CD4-positive, alpha-beta T cell treated with Interleukin-1 beta for 1 hour (primary cell): ENCODE data around the gene TENT4A.

Source experiments
- DNase-seq, 2 donors: peaks; one replicate each; pipeline ENCODE4 v3.0.0-alpha.2; 2020 to 2022

TENT4A gene

GRCh38 chr5:6700685-6701355, 12.4 kb upstream of the TENT4A start:
- no peak for DNase-seq

- no peak for DNase-seq
Measured at GRCh38 chr5:6701491-6701890, 11.7 kb upstream of the TENT4A start.

DNA sequence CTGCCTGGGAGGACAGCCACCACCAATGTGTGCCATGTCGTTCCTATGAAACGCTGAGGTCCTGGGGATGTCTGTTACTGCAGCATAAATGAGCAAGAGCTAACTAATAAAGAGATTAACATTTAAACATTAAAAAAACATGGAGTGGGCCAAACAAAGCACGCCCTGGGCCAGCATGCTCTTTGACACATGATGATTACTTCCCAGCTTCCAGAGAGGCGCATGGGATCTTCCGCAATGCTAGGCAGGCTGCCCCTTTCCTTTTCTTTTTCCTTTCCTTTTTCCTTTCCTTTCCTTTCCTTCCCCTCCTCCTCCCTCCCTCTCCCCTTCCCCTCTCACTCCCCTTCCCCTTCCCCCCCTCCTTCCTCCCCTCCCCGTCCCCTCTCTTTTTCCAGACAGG, 10.6 kb upstream of the TENT4A start:
- no peak for DNase-seq

GRCh38 chr5:6703806-6704205, 9.4 kb upstream of the TENT4A start:
- no peak for DNase-seq

GRCh38 chr5:6704361-6704851, 8.8 kb upstream of the TENT4A start:
- no peak for DNase-seq

GRCh38 chr5:6705088-6705487, 8.1 kb upstream of the TENT4A start:
- DNase-seq: no peak

DNA sequence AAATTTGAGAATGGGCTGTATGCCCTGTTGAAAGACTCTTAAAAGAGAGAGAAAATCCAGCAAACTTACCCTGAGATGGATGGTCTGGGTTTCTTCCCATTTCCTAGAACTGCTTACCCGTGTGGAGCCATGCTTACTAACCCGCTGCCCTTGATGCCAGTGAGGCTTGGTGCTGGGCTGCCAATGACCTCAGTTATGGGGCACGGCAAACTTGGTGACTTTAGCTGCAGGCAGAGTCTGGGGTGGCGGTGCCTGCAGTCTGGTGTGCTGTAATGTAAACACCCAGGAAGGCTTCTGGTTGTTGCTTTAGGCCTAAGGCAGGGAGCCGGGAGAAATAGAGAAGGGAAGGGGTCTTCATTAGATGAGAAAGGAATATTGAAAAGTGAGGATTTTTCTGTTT, 7.3 kb upstream of the TENT4A start:
- DNase-seq: no peak

- no peak for DNase-seq
Measured at GRCh38 chr5:6707852-6708251, 5.4 kb upstream of the TENT4A start.

DNA sequence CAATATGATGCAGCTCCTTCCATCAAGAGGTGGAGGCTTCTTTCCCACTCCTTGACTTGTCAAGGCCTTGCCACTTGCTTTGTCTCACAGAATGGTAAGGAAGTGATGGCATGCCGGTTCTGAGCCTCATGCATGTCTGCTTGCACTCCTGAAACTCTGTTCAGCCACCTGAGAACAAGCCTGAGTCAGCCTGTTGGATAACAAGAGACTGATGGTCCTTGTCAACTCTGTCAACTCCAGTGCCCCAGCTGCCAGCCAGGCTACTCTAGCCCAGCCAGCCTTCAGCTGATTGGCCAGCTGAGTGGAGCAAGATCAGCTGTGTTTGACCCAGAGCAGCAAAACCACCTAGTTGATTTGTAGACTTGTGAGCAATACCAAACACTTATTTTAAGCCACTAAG, 4.4 kb upstream of the TENT4A start:
- DNase-seq: no peak

- DNase-seq: no peak
Measured at GRCh38 chr5:6710070-6710469, 3.2 kb upstream of the TENT4A start.

GRCh38 chr5:6710551-6711318, 2.5 kb upstream of the TENT4A start:
- no peak for DNase-seq

- no peak for DNase-seq
Measured at GRCh38 chr5:6711409-6712141, 1.7 kb upstream of the TENT4A start.

GRCh38 chr5:6712142-6712576, 1.1 kb upstream of the TENT4A start:
- peak; percentile 46 to 47 for DNase-seq

- DNase-seq: peak; percentile 97 to 98
Measured at GRCh38 chr5:6712577-6713273, 507 bp upstream of the TENT4A start.

DNA sequence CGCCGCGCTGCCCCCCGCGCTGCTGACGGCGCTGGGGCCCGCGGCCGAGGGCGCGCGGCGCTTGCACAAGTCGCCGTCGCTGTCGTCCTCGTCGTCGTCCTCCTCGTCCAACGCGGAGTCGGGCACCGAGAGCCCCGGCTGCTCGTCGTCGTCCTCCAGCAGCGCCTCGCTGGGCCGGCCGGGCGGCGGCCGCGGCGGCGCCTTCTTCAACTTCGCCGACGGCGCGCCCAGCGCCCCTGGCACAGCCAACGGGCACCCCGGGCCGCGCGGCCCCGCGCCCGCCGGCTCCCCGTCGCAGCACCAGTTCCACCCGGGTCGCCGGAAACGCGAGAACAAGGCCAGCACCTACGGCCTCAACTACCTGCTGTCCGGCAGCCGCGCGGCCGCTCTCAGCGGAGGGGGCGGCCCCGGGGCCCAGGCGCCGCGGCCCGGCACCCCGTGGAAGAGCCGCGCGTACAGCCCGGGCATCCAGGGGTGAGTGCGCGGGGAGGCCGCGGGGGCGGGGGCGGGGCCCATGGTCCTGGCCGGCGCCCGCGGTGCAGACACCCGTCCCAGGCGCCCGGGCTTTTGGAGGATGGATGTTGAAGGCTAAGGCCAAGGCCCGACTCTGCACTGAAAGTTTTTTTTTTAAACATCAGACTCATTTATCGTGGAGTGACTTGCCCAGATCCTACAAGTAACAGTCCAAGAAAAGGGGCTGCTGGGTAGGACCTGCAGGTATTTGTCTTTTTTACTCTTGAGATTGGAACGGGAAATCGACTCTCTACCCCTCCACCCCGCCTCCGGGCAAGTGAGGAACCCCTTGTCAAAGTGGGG, 1.2 kb downstream of the TENT4A start:
- no peak for DNase-seq

GRCh38 chr5:6715271-6715670, 2.0 kb downstream of the TENT4A start:
- no peak for DNase-seq

DNA sequence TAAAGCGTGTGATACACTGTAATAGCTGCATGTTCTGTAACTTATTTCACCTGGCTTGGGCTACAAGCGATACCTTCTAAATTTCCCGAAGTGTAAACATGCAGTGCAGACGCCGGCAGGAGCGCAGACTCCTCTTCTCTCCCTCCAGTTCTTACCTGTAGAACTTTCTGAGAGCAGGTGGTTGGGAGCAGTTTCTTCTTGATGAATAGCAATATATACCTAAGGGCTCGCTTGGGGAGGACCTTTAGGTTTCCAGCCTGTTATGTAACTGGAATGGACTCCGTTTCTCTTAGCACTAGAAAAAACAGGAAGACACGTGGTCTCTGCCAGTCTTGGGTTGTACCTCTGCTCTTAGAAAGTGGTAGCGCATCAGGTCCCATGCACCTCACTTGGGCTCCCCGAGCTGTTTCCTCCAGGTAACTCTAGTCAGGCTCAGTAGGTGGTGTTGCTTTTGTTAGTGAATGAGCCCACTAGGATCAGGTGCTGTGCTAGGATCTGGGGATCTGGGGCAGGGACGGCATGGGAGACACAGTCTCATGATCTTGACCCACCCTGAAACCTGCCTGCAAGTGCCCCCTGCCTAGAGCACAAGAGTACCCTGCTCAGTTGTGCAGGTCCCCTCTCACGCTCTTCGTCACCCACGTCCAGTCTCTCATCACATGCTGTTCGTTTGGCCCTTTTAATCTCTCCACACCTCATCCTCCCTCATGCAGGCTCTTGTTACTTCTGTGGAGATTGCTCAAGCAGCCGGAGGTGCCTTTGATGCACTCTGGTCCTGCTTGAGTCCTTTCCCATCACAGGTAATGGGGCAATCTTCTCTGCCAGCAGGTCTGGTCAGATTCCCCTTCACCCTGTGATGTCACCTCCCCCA, 2.8 kb downstream of the TENT4A start:
- peak; percentile 32 to 55 for DNase-seq

DNA sequence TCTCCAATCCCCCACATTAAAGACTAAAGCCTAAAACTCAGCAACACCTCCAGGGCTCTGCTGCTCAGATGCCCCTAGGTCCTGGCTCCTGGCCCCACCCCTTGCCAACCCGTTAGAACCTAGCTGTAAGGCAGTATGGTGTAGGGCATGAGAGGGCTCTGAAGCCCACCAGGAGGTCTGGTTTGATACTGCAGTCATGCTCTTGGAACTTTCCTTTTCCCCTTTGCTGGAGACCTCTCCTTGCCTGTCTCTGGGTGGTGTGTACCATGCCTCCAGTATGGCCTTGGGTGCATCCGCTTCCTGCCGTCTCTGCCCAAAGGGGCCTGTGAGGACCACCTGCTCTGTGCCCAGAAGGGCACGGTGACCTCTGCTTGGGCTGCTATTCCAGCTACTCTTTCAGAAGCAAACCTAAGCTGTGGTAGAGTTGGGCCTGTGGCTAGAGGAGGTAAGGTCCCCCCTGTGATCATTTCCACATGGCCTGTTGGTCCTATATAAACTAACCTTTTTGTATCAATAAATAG, 3.5 kb downstream of the TENT4A start:
- no peak for DNase-seq

GRCh38 chr5:6717247-6717646, 4.0 kb downstream of the TENT4A start:
- no peak for DNase-seq

GRCh38 chr5:6717687-6718086, 4.5 kb downstream of the TENT4A start:
- no peak for DNase-seq

GRCh38 chr5:6718161-6718681, 5.0 kb downstream of the TENT4A start:
- no peak for DNase-seq
